Prostate gland (tissue), 2 donors: Measurements from ENCODE around the gene CYP3A5.

Experiments used
- POLR2A ChIP-seq: fragments of 450-650 bp; IDR thresholded peaks from one replicate; pipeline ENCODE4 v1.6.1; 2016; ENCODE audit warnings: antibody characterized with exemption, mild to moderate bottlenecking
- TF ChIP-seq, protein P1 (sequence below), 4 experiments: fragments of 200-600 bp in 2 of 4; fragments of 450-650 bp in 2 of 4; sonication (generic) in 2 of 4; IDR thresholded peaks; 1 replicate in 3 of 4; 2 replicates in 1 of 4; pipeline ENCODE4 v1.5.1; 2016 to 2019; ENCODE audit warnings: antibody characterized with exemption in 4 of 4, mild to moderate bottlenecking in 2 of 4, moderate library complexity in 2 of 4

- TF ChIP-seq, protein P1, sequence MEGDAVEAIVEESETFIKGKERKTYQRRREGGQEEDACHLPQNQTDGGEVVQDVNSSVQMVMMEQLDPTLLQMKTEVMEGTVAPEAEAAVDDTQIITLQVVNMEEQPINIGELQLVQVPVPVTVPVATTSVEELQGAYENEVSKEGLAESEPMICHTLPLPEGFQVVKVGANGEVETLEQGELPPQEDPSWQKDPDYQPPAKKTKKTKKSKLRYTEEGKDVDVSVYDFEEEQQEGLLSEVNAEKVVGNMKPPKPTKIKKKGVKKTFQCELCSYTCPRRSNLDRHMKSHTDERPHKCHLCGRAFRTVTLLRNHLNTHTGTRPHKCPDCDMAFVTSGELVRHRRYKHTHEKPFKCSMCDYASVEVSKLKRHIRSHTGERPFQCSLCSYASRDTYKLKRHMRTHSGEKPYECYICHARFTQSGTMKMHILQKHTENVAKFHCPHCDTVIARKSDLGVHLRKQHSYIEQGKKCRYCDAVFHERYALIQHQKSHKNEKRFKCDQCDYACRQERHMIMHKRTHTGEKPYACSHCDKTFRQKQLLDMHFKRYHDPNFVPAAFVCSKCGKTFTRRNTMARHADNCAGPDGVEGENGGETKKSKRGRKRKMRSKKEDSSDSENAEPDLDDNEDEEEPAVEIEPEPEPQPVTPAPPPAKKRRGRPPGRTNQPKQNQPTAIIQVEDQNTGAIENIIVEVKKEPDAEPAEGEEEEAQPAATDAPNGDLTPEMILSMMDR (IDR thresholded peaks at IDR 0.05) = no peak
- no peak for TF ChIP-seq POLR2A
Measured at GRCh38 chr7:99720800-99721595, 41.2 kb upstream of the CYP3A5 start.
